Neural cell (in vitro differentiated cells): ENCODE results near the gene PWP1.

Experiments
- CTCF ChIP-seq: fragments of 450-650 bp; IDR thresholded peaks from 2 replicates; pipeline ENCODE4 v1.5.1; 2014; ENCODE audit warnings: antibody characterized with exemption, mild to moderate bottlenecking, moderate library complexity; ENCODE audit not compliant: poor library complexity, severe bottlenecking
- EZH2 ChIP-seq: fragments of 200-600, 300-800 bp; shearing (Covaris generic), sonication (generic); IDR thresholded peaks from 2 replicates; pipeline ENCODE4 v1.6.1; 2014; ENCODE audit warnings: antibody characterized with exemption, low read length, borderline replicate concordance, mild to moderate bottlenecking; ENCODE audit not compliant: insufficient read depth, poor library complexity, severe bottlenecking
- RAD21 ChIP-seq: fragments of 450-650 bp; conservative IDR thresholded peaks from 2 replicates; pipeline ENCODE4 v1.6.1; 2014; ENCODE audit warnings: antibody characterized with exemption, mild to moderate bottlenecking, moderate library complexity
- SMC3 ChIP-seq: fragments of 450-650 bp; conservative IDR thresholded peaks from 2 replicates; pipeline ENCODE4 v1.6.1; 2014; ENCODE audit warnings: antibody characterized with exemption, mild to moderate bottlenecking, moderate library complexity; ENCODE audit not compliant: poor library complexity
- TAF1 ChIP-seq: IDR thresholded peaks from 2 replicates; pipeline ENCODE4 v1.6.1; 2012; ENCODE audit warnings: low read depth

- no peak for TF ChIP-seq EZH2
- no peak for TF ChIP-seq CTCF
- TF ChIP-seq RAD21 = no peak
- TF ChIP-seq SMC3 = no peak
- no peak for TF ChIP-seq TAF1
These were observed 32.1 kb upstream of the PWP1 start for GRCh38 chr12:107653519-107653918.
